8988T (cell line): ENCODE data around the gene ATP5MK.
"Not testable (repeated sequence)": the region's sequence is repeated elsewhere in the genome, so short reads cannot be mapped to it uniquely, and the experiment has no call there.

Experiments
- DNase-seq: peaks from one replicate; pipeline ENCODE4 v3.0.0; 2011

The ATP5MK gene

DNA sequence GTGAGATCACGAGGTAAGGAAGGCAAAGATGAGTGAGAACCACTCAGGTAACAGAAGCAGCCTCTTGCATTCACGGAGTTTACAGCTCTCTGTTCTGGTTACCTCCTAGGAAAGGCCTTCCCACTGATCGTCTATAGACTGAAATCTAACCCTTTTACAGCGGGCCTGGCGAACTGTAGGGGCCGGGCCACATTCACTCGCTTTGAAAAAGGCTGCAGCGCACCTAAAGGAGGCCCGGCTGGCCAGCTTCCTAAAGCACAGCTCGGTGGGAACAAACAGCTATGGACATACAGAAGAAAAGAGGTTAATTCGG, 565 bp downstream of the ATP5MK start:
- DNase-seq, result no peak

DNA sequence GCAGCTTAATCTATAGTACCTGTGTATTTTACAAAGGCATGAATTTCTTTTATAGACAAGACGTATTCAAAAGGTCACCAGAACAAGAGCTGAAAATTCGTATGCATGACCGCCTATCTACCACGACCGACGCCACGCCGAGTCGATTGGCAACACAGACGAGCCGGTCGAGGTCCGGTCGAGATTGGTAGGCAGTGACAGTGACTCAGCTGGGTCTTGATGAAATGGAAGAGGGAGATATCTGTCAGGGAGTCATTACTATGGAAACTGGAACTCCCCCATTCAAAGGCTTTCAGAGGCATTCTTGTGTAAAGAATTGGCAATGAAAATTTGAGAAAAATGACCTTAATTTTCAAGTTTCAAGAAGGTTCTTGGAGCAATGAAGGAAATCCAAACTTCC, 2.1 kb downstream of the ATP5MK start:
- DNase-seq, result no peak

DNA sequence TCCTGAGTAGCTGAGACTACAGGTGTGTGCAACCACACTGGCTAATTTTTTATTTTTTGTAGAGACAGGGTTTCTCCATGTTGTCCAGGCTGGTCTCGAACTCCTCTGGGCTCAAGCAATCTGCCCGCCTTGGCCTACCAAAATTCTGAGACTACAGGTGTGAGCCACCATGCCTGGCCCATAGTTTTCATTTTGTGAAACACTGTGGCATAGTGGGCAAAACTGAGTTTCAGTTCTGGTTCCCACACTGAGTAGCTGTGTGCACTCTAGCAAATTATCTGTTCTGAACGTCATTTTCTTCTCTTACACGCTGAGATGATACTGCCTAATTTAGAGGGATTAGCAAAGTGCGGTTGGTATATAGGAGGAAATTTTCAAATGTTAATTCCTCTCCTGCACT, 13.5 kb downstream of the ATP5MK start:
- no peak for DNase-seq

DNA sequence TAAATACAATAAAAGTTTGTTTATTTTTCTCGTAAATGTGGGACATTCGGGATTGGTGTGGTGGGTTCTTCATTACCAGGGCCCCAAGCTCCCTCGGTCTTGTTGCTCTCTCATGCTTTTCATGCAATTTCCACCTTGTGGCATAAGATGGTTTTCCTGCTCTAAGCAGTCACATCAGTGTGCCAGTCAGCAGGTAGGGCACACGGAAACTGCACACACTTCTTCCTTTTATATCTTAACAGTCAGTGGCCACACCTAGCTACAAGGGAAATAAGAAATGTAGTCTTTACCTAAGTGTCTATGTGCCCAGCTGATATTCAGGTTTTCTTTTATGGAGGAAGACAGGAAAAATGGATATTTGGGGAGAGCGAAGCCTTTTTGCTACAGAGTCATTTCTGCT, 22.0 kb downstream of the ATP5MK start:
- DNase-seq, result no peak

DNA sequence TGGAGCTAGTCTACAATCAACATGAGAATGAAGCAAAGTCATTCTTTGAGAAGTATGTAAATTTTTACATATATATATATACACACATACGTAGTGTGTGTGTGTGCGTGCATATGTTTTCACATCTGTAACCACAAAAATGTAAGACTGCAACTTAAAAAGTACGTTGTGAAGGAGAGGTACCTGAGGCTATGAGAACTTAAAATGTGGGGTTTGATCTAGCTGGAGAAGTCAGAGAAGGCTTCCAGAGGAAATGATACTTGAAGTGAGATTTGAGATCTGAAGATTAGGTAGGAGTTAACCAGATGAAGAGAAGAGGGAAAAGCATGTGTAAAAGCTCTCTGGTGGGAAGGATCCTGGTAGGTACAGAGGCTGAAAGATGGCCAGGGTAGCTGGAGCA, 22.7 kb downstream of the ATP5MK start:
- DNase-seq, result no peak

DNA sequence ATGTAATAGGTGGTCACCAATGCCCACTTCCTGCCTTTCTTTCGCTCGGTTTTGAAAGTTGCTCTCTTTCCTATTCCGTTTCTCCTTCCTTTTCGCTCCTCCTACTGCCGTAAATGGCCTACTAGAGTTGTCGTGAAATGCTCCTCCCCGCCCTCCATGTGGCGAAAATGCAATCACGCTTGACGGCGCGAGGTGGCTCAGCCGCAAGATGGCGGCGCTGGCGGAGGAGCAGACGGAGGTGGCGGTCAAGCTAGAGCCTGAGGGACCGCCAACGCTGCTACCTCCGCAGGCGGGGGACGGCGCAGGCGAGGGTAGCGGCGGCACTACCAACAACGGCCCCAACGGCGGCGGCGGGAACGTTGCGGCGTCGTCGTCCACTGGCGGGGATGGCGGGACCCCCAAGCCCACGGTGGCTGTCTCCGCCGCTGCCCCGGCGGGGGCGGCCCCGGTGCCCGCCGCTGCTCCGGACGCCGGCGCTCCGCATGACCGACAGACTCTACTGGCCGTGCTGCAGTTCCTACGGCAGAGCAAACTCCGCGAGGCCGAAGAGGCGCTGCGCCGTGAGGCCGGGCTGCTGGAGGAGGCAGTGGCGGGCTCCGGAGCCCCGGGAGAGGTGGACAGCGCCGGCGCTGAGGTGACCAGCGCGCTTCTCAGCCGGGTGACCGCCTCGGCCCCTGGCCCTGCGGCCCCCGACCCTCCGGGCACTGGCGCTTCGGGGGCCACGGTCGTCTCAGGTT, 28.3 kb downstream of the ATP5MK start, which contains the start of gene TAF5:
Gene TAF5 (plus strand): TSS at position 195 of the 737 bp plus-strand sequence. CDS start 14 bp downstream, at position 209.
- peak; percentile 71 for DNase-seq

DNA sequence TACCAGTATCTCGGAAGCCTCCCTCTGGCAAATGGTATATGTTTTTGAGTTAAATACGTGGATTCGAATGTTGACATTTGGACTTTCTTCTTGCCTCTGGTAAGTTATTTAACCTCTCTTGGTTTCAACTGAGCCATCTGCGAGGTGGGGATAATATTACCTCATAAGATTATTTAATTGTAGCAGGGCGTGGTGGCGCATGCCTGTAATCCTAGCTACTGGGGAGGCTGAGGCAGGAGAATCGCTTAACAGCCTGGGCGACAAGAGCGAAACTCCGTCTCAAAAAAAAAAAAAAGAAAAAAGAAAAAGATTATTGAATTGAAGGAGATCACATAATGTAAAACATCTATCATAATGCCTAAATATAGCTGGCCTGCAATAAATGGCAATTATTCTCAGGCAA, 28.9 kb downstream of the ATP5MK start:
- DNase-seq, result no peak

DNA sequence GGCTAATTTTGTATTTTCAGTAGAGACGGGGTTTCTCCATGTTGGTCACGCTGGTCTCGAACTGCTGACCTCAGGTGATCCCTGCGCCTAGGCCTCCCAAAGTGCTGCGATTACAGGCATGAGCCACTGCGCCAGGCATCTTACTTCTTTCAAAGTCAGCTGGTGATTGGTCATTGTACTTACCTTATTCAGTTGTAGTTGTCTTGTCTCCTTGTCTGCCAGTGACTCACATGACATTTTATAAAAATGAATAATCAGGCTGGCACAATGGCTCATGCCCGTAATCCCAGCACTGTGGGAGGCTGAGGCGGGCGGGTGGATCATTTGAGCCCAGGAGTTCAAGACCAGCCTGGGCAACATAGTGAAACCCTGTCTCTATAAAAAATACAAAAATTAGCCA, 35.5 kb downstream of the ATP5MK start:
- DNase-seq, result not testable (repeated sequence)

DNA sequence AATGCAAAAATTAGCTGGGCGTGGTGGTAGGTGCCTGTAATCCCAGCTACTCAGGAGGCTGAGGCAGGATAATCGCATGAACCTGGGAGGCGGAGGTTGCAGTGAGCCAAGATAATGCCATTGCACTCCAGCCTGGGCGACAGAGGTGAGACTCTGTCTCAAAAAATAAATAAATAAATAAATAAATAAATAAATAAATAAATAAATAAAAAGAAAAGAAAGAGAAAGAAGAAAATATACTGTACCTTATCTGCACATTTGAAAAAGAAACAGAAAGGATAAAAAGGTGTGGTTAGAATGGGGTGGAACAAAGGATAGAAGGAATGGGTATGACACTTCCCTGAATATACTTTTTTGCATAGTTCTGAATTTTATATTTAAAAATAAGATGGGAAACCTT, 36.8 kb downstream of the ATP5MK start:
- DNase-seq, result not testable (repeated sequence)

DNA sequence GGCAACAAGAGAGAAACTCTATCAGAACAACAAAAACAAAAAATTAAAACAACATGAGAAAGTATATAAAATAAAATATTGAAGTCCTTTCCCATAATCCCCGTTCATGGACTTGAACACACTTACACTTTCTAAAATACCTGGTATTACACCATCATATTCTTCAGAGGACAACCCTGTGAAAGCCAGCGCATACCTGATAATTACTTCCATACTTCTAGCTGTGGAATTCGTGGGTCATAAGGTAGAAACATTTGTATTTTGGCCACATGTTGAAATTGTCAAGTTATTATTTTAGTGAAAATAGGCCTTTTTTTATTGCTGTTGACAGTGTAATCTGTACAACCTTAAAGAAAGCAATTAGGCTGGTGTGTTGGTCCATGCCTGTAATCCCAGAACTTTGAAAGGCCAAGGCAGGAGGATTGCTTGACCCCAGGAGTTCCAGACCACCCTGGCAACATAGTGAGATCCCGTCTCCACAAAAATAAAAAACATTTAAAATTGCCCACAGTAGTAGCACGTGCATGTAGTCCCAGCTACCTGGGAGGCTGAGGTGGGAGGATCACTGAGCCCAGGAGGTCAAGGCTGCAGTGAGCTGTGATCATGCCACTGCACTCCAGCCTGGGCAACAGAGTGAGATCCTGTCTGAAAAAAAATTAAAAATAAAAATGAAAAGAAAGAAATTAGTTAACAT, 40.2 kb downstream of the ATP5MK start:
- DNase-seq, result no peak

DNA sequence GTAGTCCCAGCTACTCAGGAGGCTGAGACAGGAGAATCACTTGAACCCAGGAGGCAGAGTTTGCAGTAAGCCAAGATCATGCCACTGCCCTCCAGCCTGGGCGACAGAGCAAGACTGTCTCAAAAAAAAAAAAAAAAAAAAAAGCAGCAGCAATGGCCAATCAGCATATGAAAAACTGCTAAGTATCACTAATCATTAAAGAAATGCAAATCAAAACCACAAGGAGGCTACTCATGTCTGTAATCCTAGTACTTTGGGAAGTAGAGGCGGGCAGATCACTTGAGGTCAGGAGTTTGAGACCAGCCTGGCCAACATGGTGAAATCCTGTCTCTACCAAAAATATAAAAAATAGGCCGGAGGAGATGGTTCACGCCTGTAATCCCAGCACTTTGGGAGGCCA, 41.7 kb downstream of the ATP5MK start:
- not testable (repeated sequence) for DNase-seq

DNA sequence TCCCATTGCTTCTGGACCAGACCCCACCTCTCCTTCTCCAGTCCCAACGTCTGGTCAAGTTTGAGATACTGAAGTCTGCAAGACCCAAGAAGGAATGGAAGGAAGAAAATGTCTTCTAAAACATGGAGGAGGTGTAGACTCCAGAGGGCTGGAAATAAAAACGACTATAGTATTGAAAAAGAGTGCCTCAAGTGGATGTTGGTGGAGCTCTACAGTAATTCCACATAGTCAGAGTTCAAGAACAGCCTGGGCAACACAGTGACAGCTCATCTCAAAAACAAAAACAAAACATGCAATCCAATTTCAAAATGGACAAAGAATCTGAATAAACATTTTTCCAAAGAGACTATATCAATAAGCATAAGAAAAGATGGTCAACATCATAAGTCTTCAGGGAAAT, 43.0 kb downstream of the ATP5MK start:
- no peak for DNase-seq

DNA sequence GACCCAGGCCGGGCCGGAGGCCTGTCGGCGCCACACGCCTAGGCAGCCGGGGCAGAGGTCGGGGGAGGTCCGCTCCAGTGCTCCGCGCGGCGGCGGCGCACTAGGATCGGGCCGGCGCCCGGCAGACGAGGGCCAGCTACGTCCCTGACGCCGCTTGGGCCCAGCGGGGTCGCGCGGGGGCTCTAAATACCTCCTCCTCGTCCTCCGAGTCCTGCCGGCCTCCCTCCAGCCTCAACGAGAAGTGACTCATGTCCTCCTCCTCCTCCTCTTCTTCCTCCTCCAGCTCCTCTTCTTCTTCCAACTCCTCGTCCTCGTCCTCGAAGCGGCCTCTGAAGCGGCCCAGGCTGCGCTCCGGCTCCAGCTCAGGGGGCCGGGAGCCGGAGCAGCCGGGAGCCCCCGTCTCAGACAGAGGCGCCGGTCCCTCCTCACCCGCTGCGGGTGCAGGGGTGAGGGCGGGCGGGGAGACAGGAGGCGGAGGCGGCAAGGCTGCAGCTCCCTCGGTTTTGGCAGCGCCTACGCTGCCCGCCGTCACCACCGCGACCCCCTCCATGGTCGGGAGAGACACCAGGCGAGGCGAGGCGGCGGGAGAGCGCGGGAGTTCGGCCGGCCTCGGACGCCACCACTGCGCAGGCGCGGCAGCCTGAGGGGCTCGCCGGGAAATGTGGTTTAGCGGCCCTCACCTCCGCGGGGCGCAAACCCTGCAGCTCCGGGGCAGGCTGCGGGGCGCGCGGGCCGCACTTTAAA, 45.6 kb downstream of the ATP5MK start, which contains the start of gene PCGF6:
Gene PCGF6 (minus strand): TSS at position 624 of the 744 bp plus-strand sequence. CDS start 74 bp downstream, at position 550.
- DNase-seq, result peak; percentile 93

DNA sequence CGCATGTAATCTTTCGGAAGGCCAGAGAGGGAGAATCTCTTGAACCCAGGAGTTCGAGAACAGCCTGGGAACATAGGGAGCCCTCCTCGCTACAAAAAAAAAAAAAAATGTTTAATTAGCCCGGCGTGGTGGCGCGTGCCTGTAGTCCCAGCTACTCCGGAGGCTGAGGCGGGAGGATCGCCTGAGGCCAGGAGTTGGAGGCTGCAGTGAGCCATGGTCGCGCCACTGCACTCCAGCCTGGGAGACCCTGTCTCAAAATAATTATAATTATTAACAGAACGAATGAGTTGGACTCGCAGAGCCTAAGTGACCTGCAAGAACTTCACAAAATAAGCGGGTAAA, 46.1 kb downstream of the ATP5MK start:
- DNase-seq, result no peak
